Retina (tissue), 1 donor: Measurements from ENCODE around the gene ZDHHC7.

Experiments
- DNase-seq: peaks from one replicate; pipeline ENCODE4 v3.0.0-alpha.2; 2016

ZDHHC7 gene

DNA sequence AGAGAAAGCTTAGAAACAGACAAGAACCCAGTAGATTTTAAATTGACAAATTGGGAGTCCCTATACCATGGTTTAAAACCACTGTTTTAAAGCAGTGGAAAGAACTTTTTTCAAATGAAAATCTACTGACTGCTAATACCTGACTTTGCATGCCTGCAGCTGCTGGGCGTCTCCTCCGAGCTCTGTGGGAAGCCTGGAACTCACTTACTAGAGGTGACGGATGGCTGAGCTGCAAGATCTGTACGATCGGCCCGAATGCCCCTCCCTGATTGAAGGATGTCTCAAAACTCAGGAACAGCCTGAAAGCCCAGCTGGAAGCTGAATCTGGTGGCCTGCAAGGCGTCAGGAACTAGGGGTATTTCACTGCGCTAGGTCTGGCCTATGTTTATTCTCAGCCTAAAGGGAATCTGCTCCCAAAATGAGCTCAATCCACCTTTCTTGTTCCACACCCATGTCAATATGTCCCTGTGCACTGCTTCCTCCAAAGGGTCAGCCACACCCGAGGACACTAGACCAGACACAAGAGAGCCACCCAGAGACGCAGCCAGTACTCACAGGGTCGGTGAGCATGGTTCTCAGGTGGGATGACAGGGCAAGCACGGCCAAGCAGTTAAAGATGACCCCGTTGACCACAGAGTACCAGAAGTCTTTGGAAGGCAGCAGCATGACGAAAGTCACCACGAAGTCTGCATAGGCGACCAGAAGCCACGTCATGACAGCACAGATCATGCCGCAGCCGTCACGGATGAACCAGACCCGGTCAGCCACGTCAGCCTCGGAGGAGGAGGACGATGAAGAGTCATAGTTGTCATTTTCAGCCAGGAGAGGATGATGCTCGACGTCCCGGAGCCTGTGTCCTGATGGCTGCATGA, 21.4 kb downstream of the ZDHHC7 start:
- no peak for DNase-seq

DNA sequence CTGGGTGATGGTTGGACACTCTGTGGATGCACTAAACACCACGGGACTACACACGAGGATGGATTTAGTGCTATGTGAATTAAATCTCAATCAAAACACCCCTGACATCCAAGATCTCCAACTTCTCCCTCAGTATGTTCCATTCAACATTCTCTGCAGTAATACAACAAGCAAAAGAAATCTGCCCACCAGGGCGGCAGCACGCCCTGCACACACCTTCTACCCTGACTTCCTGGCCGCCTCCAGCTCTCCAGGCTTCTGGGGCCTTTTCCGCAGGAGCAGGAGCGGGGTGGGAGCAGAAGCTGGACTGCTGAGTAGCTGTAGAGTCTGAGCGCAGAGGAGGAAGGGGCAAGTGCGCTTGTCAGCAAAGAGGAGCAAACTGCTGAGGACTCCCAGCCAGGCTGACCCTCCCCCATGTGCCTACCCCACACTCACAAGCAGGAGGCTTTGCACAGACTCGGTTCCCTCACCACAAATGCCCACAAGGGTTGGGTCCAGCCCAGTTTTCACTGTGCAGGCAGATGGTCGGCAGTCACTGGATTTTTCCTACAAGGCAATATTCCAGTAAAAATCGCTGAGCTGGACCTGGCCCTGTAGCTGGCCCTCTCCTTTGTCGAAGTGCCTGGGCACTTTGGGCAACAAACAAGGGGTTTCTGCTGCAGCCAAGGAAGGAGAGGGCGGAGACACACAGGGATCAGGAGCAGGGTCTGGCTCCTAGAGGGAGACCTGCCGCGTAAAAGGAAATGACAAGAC, 22.8 kb downstream of the ZDHHC7 start:
- DNase-seq = no peak

- DNase-seq = no peak
Observed at GRCh38 chr16:84986879-84987278, 24.5 kb downstream of the ZDHHC7 start.

DNA sequence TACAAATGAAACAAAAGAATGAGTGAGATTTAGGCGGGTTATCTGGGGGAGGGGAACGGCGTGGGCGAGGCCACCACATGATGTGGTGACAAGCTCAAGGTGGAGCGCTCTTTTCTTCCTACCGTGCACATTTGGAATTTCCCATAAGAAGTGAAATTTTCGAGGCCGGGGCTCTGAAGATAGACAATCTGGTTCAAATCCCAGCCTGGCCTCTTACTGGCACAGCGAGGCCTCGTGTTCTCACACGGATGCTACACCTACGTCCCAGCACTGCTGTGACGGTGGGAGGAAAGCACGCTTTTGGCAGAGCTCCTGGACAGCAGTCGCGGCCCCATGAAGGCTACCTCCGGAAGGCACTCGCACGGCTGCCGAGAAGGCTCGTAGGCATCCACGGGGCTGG, 25.2 kb downstream of the ZDHHC7 start:
- DNase-seq = no peak

DNA sequence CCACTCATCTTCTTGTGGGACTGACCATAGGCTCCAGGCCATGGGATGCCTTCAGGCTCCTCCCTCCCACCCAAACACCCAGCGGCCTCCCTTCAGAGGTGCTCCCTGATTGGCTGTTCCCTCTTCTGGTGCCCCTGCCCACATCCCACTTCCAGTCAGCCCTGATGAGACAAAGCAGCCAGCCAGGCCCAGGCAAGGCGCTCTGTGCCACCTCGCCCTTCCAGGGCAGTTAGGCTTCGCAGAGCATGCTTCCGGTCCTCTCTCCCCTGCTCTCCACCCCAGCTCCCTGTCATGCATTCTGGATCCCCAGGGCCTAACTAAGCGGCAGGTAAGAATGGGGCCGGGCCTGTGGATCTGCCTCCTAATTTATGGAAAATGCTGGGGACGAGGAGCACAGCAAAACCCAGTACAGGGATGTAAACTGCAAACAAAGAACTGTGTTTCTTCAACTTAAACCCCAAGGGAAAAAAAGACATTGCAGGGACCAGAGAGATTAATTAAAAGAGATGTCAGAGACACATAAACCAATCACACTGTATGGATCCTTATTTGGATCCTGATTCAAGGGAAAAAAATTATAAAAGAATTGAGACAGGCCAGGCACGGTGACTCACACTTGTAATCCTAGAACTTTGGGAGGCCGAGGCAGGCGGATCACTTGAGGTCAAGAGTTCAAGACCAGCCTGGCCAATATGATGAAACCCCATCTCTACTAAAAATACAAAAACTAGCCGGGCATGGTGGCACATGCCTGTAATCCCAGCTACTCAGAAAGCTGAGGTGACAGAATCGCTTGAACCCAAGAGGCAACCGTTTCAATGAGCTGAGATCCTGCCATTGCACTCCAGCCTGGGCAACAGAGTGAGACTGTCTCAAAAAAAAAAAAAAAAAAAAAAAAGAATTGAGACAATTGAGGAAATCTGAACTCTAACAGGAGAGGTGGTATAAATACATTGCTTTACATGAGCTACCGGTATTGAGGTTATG, 26.0 kb downstream of the ZDHHC7 start:
- DNase-seq = no peak

- DNase-seq = no peak
Observed at GRCh38 chr16:84982434-84982833, 28.9 kb downstream of the ZDHHC7 start.

DNA sequence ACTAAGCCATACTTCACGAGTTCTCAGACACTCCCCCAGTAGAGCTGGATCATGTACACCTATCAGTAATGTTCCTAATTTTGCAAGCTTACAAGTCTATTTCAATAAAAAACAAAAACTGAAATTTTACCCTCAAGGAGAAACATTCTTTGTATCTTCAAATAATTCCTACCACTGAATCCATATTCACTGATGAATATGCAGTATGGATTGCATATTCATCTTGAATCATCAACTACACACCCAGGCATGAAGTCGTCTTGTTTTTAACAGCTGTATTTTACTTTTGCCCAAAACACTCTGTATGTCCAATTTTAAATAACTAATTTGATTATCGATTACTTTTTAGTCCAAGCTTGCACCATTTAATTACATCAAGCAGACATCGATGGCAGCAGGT, 31.8 kb downstream of the ZDHHC7 start:
- no peak for DNase-seq

DNA sequence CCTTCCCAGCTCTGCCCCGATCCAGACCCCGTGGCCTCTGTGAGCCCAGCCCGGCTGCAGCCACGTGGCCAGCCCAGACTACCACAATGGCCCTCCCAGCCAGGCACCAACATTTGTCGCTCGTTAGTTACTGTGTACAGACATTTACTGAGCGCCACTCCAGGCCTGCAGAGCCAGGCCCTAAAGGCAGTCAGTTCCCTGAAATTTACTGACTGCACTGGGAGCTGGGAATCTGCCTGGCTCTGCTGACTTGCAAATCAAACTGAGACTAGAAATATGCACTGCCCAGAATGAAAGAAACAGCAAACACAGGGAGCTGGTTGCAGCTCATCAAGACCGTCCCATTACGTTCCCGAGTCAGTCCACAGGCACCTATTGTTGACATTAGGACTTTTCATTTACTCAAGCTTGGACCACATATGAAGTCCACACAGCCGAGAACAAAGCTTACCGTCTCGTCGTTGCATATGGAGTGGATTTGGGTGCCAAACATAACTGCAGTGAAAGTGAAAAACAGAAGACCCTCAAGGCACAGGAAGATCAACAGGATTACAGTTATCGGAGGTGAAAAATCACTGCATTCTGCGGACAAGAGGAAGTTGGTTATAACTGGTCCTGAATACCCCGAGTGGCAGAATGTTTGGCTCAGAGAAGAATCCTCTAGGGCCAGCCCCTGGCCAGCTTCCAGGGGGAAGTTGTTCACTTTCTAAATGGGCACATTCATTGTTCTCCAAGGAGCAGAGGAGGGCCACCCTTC, 34.5 kb downstream of the ZDHHC7 start:
- DNase-seq = no peak

- no peak for DNase-seq
Observed at GRCh38 chr16:84975522-84975921, 35.8 kb downstream of the ZDHHC7 start.

- DNase-seq = no peak
Observed at GRCh38 chr16:84975066-84975465, 36.3 kb downstream of the ZDHHC7 start.

- no peak for DNase-seq
Observed at GRCh38 chr16:84973776-84974523, 37.4 kb downstream of the ZDHHC7 start.

- DNase-seq = no peak
Observed at GRCh38 chr16:84973236-84973635, 38.1 kb downstream of the ZDHHC7 start.

DNA sequence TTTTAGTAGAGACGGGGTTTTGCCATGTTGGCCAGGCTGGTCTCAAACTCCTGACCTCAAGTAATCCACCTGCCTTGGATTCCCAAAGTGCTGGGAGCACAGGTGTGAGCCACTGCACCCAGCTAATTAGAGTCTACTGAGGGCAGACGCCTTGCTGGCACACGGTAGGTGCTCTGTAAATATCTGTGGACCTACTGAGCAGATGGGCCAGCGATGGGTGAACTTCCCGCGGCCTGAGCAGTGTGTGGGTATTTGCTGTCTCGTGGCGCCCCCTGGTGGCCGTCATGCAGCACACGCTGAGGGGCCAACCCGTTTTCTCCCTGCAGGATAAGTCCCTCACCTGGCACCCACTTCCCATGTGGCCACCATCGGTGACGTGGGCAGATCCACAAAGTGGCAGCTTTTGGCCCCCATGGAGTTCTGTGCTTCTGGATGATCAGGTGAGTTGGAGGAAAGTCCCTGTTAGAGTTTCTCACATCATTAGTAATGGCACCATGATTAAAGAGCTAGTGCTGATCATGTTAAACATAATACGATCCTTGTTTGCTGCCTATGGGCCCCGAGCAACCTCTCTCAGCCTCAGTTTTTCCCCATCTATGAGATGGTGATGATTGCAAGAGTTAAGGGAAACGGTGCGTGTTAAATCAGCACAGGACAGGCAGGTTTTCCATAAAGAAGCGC, 40.7 kb downstream of the ZDHHC7 start:
- peak; percentile 87 for DNase-seq

- DNase-seq = no peak
Observed at GRCh38 chr16:84967828-84968227, 43.5 kb downstream of the ZDHHC7 start.

DNA sequence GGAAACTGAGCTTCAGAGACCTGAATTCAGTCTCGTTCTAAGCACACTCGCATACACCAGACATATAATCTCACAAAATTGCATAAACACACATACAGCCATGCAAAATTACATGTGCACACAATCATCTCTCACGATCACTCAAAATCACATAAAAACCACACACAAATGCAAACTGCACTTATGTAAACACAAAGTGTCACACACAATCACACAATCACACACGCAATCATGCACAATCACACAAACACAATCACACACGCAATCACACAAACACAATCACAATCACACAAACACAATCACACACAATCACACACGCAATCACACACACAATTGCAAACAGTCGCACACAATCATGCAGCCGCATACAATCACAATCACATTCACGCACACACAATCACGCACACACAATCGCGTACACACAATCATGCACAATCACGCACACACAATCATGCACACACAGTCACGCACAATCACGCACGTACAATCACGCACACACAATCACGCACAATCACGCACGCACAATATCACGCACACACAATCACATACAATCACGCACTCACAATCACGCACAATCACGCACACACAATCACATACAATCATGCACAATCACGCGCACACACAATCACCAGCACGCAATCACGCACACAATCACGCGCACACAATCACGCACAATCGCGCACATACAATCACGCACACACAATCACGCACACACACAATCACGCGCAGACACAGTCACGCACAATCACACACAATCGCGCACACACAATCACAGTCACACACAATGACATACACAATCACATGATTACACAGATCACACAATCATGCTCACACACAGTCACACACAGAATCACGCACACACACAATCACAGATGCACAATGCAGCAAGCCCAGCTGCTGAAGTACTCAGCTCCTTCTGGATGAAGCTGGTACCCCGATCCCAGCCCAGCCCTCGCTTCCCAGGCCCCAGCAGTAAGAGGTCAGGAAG, 45.6 kb downstream of the ZDHHC7 start:
- no peak for DNase-seq

- no peak for DNase-seq
Observed at GRCh38 chr16:84964386-84965128, 46.8 kb downstream of the ZDHHC7 start.

DNA sequence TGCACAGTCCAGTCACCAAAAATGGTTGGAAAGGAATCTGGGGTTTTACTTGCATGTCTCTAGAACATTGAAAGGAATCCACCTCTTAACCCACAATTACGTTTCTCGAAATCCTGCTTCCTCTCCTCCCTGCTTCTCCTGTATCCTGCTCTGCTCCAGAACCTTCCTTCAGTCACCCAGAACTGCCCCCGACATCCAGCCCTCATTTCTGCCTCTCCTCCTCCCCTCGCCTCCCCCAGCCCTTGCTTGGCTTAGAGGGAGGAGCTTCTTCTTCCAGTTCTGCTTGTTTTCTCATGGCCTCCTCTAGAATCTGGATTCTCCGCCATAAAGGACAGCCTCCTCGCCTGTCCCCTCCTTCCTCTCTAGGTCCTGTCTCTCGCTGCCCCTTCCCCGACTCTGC, 48.3 kb downstream of the ZDHHC7 start:
- DNase-seq = no peak

DNA sequence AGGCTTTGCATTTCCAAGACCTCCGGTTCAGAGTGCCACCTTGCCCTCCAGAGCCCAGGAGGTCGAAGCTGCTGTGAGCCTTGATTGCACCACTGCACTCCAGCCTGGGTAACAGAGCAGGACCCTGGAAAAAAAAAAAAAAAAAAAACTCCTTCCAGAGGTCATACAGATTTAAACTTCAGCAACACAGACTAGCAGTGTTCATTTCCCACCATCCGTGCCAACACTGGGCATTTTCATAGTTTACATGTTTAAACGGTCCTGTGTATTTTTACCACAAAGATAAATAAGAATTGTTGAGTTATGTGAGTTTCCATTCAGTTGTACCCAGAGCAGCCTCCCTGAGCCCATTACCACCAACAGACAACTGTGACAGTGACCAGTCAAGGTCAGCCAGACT, 50.4 kb downstream of the ZDHHC7 start:
- DNase-seq = no peak
